Endothelial cell of umbilical vein (primary cell): ENCODE results near the gene GSC2. TPM values are rescaled to one million over a fixed set of nuclear protein-coding genes. Genes with fewer than 3 reads are reported as not detected.

Source experiments
- BruUV-seq: library from RNA; stranded (reverse); fragments of 400-500 nt; replicated peaks from 2 replicates; lab custom pipeline; 2021; lab: Mats Ljungman, UMichigan
- CTCF ChIA-PET: fragments of 300-600, 350-600 bp; sonication (Branson Sonifier 250); formaldehyde crosslinking; loops from one replicate; lab custom pipeline; 2021; ENCODE audit warnings: antibody characterized with exemption, inconsistent platforms; lab: Charles Lee
- POLR2A ChIA-PET: fragments of 300-600, 350-600 bp; sonication (Branson Sonifier 250); formaldehyde crosslinking; loops from one replicate; lab custom pipeline; 2021; ENCODE audit warnings: antibody characterized with exemption, inconsistent platforms; lab: Charles Lee
- DNase-seq: peaks from one replicate; pipeline ENCODE4 v3.0.0-alpha.2; 2011; ENCODE audit warnings: low read depth, low spot score
- FAIRE-seq: peaks from 2 replicates; lab custom pipeline; 2011; peaks lifted over from hg19 to GRCh38; lab: Jason Lieb, UNC
- H2AFZ ChIP-seq: 2 replicates; pipeline ENCODE4 v1.6.0; 2012; ENCODE audit warnings: low read depth, low read length, control low read depth, inconsistent platforms
- H3K27ac ChIP-seq: 2 replicates; pipeline ENCODE4 v1.5.1; 2011; ENCODE audit warnings: low read depth, mild to moderate bottlenecking, control low read depth, low read length, moderate library complexity; ENCODE audit not compliant: insufficient read depth
- H3K27me3 ChIP-seq, 2 experiments: 2 replicates each; pipeline versions ENCODE4 v1.6.0 to v1.6.1; 2011; ENCODE audit warnings: low read length in 2 of 2, mixed read lengths in 1 of 2; ENCODE audit not compliant: control insufficient read depth in 2 of 2, insufficient read depth in 2 of 2
- H3K36me3 ChIP-seq, 2 experiments: 2 replicates in 1 of 2; 3 replicates in 1 of 2; pipeline ENCODE4 v1.5.1; 2011; ENCODE audit warnings: low read length in 2 of 2, mild to moderate bottlenecking in 1 of 2, moderate library complexity in 1 of 2; ENCODE audit not compliant: control insufficient read depth in 2 of 2, insufficient read depth in 2 of 2; ENCODE audit errors: extremely low read depth in 1 of 2
- H3K4me1 ChIP-seq: 3 replicates; pipeline ENCODE4 v1.5.1; 2011; ENCODE audit warnings: mild to moderate bottlenecking, low read length; ENCODE audit not compliant: control insufficient read depth, insufficient read depth; ENCODE audit errors: extremely low read depth
- H3K4me2 ChIP-seq: 2 replicates; pipeline ENCODE4 v1.6.1; 2011; ENCODE audit warnings: low read length, control low read depth, mixed read lengths; ENCODE audit not compliant: insufficient read depth
- H3K4me3 ChIP-seq, 3 experiments: fragments of 200-600 bp in 1 of 3; sonication (generic), shearing (Covaris generic) in 1 of 3; replicated peaks in 1 of 3; 2 replicates each; pipeline ENCODE4 v1.5.1; 2011 to 2016; ENCODE audit warnings: control low read depth in 3 of 3, low read length in 3 of 3, mild to moderate bottlenecking in 2 of 3, inconsistent platforms in 1 of 3, low read depth in 1 of 3, moderate library complexity in 1 of 3; ENCODE audit not compliant: insufficient read depth in 1 of 3
- H3K79me2 ChIP-seq: 2 replicates; pipeline ENCODE4 v1.6.0; 2012; ENCODE audit warnings: low read length, inconsistent platforms; ENCODE audit not compliant: control insufficient read depth, insufficient read depth
- H3K9ac ChIP-seq: replicated peaks from 2 replicates; pipeline ENCODE3; 2011; ENCODE audit warnings: low read length, control low read depth; ENCODE audit not compliant: insufficient read depth; ENCODE audit errors: extremely low read depth
- H3K9me1 ChIP-seq: replicated peaks from 3 replicates; pipeline ENCODE4 v1.6.0; 2011; ENCODE audit warnings: mild to moderate bottlenecking, low read length; ENCODE audit not compliant: control insufficient read depth, insufficient read depth; ENCODE audit errors: extremely low read depth
- H3K9me3 ChIP-seq: replicated peaks from 2 replicates; pipeline ENCODE4 v1.5.1; 2012; ENCODE audit warnings: low read length, inconsistent platforms; ENCODE audit not compliant: control insufficient read depth, insufficient read depth
- H4K20me1 ChIP-seq: replicated peaks from 2 replicates; pipeline ENCODE3; 2011; ENCODE audit warnings: mild to moderate bottlenecking, low read length; ENCODE audit not compliant: control insufficient read depth, insufficient read depth; ENCODE audit errors: extremely low read depth
- CTCF ChIP-seq, 2 donors: IDR thresholded peaks; 1 replicate in 1 of 2; 2 replicates in 1 of 2; pipeline ENCODE4 v1.5.1; 2011; ENCODE audit warnings: low read length in 2 of 2, mild to moderate bottlenecking in 2 of 2, moderate library complexity in 2 of 2, control low read depth in 1 of 2, inconsistent platforms in 1 of 2, low read depth in 1 of 2; ENCODE audit not compliant: insufficient read depth in 1 of 2; ENCODE audit errors: extremely low read depth in 1 of 2
- EZH2 ChIP-seq: IDR thresholded peaks from 2 replicates; pipeline ENCODE4 v1.6.1; 2012; ENCODE audit warnings: borderline replicate concordance, low read depth, mild to moderate bottlenecking, moderate library complexity, low read length, inconsistent platforms; ENCODE audit not compliant: severe bottlenecking
- FOS ChIP-seq: IDR thresholded peaks from 2 replicates; pipeline ENCODE4 v1.6.1; 2011; ENCODE audit warnings: mild to moderate bottlenecking, low read length, moderate library complexity, borderline replicate concordance; ENCODE audit not compliant: insufficient read depth
- GATA2 ChIP-seq: IDR thresholded peaks from 2 replicates; pipeline ENCODE4 v1.7.0; 2011; ENCODE audit warnings: low read depth, mild to moderate bottlenecking, moderate library complexity, mixed read lengths, low read length; ENCODE audit not compliant: insufficient read length, insufficient read depth
- JUN ChIP-seq: IDR thresholded peaks from 2 replicates; pipeline ENCODE4 v1.6.1; 2011; ENCODE audit warnings: borderline replicate concordance, low read depth; ENCODE audit not compliant: insufficient read length, insufficient read depth
- MAX ChIP-seq: IDR thresholded peaks from 2 replicates; pipeline ENCODE4 v1.6.1; 2011; ENCODE audit not compliant: insufficient read depth, insufficient read length
- MYC ChIP-seq: IDR thresholded peaks from one replicate; pipeline ENCODE4 v1.6.1; 2011; ENCODE audit warnings: mild to moderate bottlenecking, low read depth, low read length
- POLR2A ChIP-seq: IDR thresholded peaks from 2 replicates; pipeline ENCODE4 v1.6.1; 2012; ENCODE audit warnings: low read depth, mild to moderate bottlenecking, control low read depth, low read length
- POLR2AphosphoS5 ChIP-seq: IDR thresholded peaks from 2 replicates; pipeline ENCODE4 v1.6.1; 2012; ENCODE audit warnings: low read depth, mild to moderate bottlenecking, control low read depth, low read length, moderate library complexity; ENCODE audit not compliant: insufficient read depth
- dilution Hi-C: fragments of 300-500 bp; cut with MboI; formaldehyde crosslinking; loops from one replicate; pipeline ENCODE4 v1.15.0; 2019; ENCODE audit warnings: low sequenced_read_pairs; ENCODE audit not compliant: extremely low pct_ligation_motif_present
- intact Hi-C: fragments of 100-400 bp; cut with micrococcal nuclease; formaldehyde crosslinking; loops from one replicate; pipeline ENCODE4 v1.10.0; 2022
- polyA plus RNA-seq, 4 experiments: library from polyadenylated mRNA; depleted of rRNA in 3 of 4; stranded (reverse) in 3 of 4; unstranded in 1 of 4; fragments of >200 nt; gene quantifications; 2 replicates each; pipeline versions ENCODE4 v1.2.1 to v1.2.3, GENCODE V29; 2011 to 2012; ENCODE audit warnings: missing spikeins in 1 of 4
- total RNA-seq: library from RNA; stranded (reverse); gene quantifications from 2 replicates; pipeline ENCODE4 v1.2.3, GENCODE V29; 2021

GSC2 gene
- total and polyA plus RNA-seq, 2 donors (not counting 3 experiments of a cell fraction or from before 2014, with no cell fraction given): not detected

- Histone ChIP-seq H3K27me3 (peaks cover 10 to 16% of the 10 kb centered on the region in 2 experiments), H3K4me1 (peaks cover 22% of the 10 kb centered on the region), H3K79me2 (peaks cover 36% of the 10 kb centered on the region), H3K9ac (no peak overlapping the region), H3K4me3 (peak overlapping the region in 1 of 3 experiments; percentile 73), H3K9me3 (no peaks in the 10 kb centered on the region), H3K27ac (no peak overlapping the region), H3K9me1 (no peaks in the 10 kb centered on the region), H4K20me1 (no peaks in the 10 kb centered on the region), H3K36me3 (peaks cover 0 to 5% of the 10 kb centered on the region in 2 experiments), H2AFZ (no peak overlapping the region), H3K4me2 (peak overlapping the region; percentile 83)
- BruUV-seq: no TSS peak
- FAIRE-seq (no peak), DNase-seq (no peak)
- POLR2A ChIA-PET: no interaction called here
- intact Hi-C loops (no loop called here), dilution Hi-C loops (no loop called here)
- TF ChIP-seq MAX (no peak), FOS (no peak), POLR2AphosphoS5 (no peak), MYC (no peak), EZH2 (no peak), JUN (no peak), POLR2A (no peak), CTCF (IDR thresholded peaks at IDR 0.05; ENCODE audit: extremely low read depth in 1 of 2, insufficient read depth in 1 of 2, low read depth in 1 of 2, low read length in 2 of 2) (no peak), GATA2 (no peak)
- CTCF ChIA-PET: no interaction called here
These were observed 23.2 kb upstream of the GSC2 start for GRCh38 chr22:19173047-19174035.
